ENCODE measurements around the gene DDAH2.

DDAH2 gene

DNA sequence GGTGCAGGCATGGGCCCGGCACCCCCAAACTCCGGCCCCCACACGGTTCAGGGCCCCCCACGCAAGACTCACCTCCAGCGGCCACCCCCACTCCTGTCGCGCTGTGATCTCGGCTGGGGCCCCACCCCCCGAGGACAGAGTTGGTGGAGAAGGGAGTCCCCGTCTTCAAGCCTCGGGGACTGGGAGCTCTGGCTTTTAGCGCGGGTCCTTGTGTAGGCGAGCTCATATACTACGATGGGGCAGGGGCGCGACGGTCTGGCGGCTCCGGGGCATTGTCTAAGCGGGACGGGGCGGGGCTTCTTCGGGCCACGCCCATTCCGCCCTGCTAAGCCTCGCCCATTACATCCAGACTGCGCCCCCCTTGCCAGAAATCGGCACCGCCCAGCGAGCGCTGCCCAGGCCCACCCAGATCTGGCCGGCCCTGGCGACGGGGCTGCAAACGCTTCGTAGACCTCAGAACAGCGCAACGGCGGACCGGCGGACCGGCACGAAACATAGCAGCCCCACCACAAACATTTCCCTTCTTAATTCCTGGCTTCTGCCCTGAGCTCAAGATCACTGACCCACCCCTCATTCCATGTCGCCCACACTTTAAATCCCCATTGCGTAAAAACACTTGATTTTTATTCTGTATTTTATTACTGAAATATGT lies 1.0 kb upstream of the DDAH2 start:
- DNase-seq: peak; percentile 83

GRCh38 chr6:31729515-31729978 lies 448 bp upstream of the DDAH2 start:
- DNase-seq: peak; percentile 83

GRCh38 chr6:31727717-31728671 lies 1.1 kb downstream of the DDAH2 start:
- DNase-seq: no peak

DNA sequence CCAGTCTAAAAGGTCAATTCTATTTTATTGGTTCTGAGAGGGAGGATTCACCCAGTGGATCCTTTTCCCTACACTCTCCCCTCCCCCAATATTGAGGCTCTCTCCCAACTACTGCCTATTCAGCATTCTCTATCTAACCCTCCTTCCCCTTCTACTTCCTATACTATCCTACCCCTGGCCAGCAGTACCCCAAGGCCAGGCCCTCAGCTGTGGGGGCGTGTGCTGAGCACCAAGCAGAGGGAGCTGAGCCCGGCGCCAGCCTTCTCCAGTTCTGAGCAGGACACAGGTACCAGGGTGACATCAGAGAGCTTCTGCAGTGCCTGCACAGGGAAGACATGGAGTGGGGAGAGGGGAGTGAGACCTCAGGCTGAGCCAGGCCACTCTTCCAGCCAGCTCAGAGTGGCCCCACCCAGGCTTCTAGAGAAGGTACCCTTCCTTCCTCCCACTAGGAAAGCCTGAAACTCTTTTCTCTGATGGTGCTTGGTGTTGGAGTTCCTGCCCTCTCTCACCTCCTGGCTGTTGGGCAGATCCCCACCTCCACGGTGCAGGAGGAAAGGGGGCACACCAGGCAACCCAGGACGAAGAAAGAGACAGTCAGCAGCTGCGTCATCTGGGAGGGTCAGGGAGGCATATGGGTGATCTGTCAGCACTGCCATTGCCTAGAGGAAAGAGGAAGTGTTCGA lies 1.9 kb downstream of the DDAH2 start:
- peak; percentile 50 for DNase-seq

DNA sequence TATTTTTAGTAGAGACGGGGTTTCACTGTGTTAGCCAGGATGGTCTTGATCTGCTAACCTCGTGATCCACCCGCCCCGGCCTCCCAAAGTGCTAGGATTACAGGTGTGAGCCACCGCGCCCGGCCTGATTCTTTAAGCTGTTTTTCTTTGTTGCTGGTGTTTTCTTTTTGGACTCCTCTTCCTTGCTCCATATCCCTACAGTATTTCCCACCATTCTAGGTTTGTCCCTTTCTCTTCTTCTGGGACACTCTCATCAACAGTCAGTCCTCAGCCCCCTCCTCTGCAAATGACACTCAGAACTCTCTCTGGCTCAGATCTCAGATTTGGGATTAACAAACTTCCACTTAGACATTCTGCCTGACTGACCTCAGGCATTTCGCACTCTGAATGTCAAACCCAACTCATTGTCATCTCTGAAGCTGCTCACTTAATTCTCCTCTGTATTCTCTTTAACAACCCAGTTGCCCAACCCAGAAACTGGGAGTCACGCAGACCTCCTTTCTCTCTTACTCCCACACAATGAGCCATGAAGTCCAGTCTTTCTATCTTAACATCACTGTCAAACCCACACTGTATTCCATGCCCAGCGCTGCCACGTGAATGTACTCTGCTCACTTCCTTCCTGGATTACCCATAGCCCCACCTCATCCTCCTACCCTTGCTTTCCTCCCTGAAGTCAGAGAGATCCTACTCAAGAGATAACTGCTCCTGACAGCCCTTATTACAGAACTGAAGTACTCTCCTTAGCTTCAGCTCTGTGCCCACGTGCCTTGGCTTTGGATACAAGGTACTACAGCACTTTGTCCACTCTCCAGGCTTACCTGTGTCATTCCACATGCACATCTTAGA lies 3.4 kb downstream of the DDAH2 start:
- peak; percentile 55 for DNase-seq

GRCh38 chr6:31723980-31724691 lies 5.0 kb downstream of the DDAH2 start:
- no peak for DNase-seq

DNA sequence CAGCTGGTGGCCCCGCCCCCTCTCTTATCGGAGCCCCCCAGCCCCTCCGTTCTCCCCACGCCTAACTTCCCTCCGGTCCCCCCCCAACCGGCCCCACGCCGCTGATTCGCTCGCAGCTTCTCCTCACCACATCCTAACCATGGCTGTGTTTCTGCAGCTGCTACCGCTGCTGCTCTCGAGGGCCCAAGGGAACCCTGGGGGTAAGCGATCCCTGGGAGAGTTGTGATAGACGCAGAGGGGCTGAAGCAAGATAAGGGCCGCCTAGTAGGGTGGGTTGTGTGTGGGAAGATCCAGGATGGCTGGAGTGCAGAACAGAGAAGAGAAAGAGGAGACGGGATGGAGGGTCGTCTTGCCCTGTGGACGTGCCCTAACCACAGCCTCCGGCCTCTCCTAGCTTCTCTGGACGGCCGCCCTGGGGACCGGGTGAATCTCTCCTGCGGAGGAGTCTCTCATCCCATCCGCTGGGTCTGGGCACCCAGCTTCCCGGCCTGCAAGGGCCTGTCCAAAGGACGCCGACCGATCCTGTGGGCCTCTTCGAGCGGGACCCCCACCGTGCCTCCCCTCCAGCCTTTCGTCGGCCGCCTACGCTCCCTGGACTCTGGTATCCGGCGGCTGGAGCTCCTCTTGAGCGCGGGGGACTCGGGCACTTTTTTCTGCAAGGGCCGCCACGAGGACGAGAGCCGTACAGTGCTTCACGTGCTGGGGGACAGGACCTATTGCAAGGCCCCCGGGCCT lies 5.7 kb downstream of the DDAH2 start, which contains the start of gene MPIG6B:
MPIG6B (plus strand) TSS at position 129 of the 735 bp plus-strand sequence; CDS start at position 140, 11 bp downstream.
- DNase-seq: no peak

DNA sequence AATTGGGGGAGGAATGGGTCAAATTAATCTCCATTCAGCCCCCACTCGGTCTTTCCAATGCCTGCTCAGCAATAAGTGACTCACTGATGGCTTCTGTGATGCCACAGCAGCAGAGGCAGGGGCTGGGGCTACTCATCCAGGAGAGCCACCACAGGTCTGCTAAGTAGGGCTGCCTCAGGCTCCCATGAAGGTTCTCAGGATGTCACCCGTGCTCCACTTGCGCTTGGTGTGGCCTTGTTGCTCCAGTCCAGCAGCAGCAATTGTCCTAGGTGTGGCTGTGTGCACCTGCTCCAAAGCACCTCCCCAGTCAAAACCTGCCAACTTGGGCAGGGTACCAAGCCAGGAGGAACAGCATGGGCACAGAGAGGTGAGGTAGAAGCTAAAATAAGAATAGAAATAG lies 6.9 kb downstream of the DDAH2 start:
- no peak for DNase-seq

GRCh38 chr6:31721351-31722020 lies 7.6 kb downstream of the DDAH2 start, which contains the start of gene LY6G6C:
LY6G6C (minus strand) TSS chr6:31721746; CDS start chr6:31721679, 67 bp downstream.
- DNase-seq: no peak

- no peak for DNase-seq
These were observed 8.8 kb downstream of the DDAH2 start for GRCh38 chr6:31720196-31720770.

DNA sequence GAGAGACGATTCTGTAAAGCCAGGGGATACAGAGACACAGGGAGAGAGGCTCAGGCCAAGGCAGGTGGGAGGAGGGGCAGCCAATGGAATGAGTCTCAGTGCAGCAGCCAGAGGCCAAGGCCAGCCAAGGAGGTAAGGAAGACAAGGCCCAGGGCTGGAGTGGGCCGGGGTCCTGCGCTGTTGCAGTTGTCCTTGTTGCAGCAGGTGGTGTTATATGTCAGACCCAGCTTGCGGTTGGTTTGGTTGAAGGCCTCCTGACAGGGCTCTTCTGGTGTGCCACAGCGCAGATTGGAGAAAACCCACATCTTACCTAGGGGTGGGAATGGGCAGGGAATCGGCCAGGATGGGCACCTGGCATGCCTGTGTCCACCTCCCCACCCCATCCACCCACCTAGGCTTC lies 10.1 kb downstream of the DDAH2 start:
- DNase-seq: no peak

DNA sequence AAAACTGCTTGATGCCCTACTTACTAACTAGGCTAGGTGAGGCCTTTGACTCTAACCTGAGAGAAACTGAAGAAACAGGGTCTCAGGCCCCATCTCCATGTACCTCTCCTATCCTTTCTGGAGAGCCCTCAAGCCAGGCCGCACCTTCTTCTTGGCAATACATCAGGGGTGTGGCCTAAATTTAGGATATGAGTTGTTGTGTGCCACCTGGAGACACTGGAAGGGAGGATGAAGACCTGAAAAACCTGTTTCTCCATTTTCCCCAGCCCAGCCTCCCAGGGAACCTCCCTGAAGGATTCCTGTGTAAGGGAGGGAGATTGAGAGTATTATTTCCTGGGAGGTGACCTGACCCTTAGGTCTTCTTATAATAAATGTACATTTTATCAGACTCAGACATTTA lies 10.8 kb downstream of the DDAH2 start:
- no peak for DNase-seq

DNA sequence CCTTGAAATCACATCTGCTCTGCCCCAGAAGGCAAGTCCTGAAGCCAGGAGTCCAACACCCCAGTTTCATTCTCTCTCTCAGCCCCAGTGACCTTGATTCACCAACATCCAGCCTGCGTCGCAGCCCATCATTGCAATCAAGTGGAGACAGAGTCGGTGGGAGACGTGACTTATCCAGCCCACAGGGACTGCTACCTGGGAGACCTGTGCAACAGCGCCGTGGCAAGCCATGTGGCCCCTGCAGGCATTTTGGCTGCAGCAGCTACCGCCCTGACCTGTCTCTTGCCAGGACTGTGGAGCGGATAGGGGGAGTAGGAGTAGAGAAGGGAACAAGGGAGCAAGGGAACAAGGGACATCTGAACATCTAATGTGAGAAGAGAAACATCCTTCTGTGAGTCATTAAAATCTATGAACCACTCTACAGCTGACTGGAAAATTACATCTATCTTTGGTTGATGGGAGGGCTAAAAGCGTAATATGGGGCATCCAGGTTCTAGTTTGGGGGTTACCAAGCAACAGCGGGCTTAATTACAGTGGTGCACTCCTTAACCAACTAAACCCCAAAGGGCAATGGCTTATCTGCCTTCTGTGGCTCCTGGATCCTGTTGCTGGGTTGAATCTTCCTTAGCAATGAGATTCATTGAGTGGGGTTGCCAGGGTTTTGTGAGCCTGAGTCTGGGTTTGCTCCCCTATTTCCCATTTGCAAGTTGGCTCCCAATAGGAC lies 11.4 kb downstream of the DDAH2 start:
- no peak for DNase-seq

DNA sequence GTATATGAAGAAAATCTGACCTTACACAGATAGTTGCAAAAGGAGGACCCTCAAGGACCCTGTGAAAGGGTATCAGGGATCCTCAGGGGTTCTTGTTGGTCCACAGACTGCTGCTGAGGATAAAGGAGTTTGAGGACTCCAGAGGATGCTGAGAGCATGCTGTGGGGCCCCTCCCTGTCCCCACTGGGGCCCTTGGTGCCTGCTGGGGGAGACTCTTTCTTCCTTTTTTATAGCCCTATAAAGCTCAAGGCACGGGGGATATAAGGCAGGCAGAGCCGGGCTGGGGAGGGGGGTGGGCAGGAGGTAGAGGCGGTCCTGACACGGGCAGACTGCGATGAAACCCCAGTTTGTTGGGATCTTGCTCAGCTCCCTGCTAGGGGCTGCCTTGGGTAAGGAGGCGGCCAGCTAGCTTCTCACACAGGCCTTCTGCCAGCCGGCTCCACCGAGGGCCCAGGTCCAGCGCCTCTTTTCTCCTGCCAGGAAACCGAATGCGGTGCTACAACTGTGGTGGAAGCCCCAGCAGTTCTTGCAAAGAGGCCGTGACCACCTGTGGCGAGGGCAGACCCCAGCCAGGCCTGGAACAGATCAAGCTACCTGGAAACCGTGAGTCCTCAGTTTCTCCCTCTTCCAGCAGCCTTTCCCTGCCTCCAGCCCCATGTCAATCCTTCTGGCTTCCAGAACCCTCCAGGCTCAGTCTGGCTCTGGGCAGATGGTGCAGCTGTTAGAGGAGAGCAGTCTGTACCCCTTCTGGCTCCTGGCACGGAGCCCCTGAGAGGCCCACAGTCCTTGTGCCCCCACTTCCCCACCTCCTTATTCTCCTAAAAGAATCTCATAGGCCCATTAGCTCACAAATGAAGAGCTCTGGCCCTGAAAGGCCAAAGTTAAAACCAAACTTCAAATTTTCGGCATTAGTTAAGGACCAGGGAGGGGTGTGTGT lies 13.8 kb downstream of the DDAH2 start, which contains the start of gene LY6G6D:
LY6G6D (plus strand) TSS at position 327 of the 937 bp plus-strand sequence; CDS start at position 335, 8 bp downstream.
- DNase-seq: no peak

- DNase-seq: no peak
These were observed 15.0 kb downstream of the DDAH2 start for GRCh38 chr6:31713991-31714684.

- DNase-seq: no peak
These were observed 15.6 kb downstream of the DDAH2 start for GRCh38 chr6:31713465-31713864.

- peak; percentile 66 for DNase-seq
These were observed 16.8 kb downstream of the DDAH2 start for GRCh38 chr6:31712296-31712695.
